ENCODE data around the gene YWHAE. TPM values are rescaled to one million over a fixed set of nuclear protein-coding genes. Genes with fewer than 3 reads are reported as not detected.
"Not testable (repeated sequence)": the region's sequence is repeated elsewhere in the genome, so short reads cannot be mapped to it uniquely, and the experiment has no call there.

The YWHAE gene
- total RNA-seq, 1 experiment from 2014 or later: 189 TPM

DNA sequence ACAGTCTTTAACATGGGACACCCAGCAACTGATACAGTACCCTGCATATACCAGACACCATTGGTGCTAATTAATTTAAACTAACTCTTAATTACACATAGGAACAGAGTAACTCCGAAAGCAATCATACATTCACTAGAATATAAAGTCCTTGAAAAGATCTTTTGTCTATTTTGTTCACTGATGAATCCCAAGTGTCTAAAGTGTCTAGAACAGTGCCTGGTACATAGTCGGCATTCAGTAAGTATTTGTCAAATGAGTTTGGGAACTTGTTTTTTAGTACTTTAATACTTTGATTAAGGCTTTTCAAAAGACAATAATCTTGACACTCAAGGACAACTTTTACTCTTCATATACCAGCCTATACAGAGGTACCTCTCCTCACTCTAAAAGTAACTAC lies 13.8 kb downstream of the YWHAE start:
- Histone ChIP-seq H3K27me3 (ENCODE audit: low read length) (no peaks in the 10 kb centered on the region), H3K4me2 (ENCODE audit: low read depth, low read length, poor library complexity, severe bottlenecking) (no peak overlapping the region), H3K4me3 (ENCODE audit: low read length) (no peak overlapping the region), H3K9me3 (ENCODE audit: low read length) (no peaks in the 10 kb centered on the region), H3K27ac (ENCODE audit: low read length) (no peak overlapping the region), H3K79me2 (ENCODE audit: low read length) (peaks cover 99% of the 10 kb centered on the region), H2AFZ (ENCODE audit: low read length) (no peak overlapping the region), H3K9ac (ENCODE audit: low read length) (no peak overlapping the region), H3K9me2 (replicated peaks; ENCODE audit: insufficient read depth, low read length) (no peaks in the 10 kb centered on the region), H4K20me1 (ENCODE audit: insufficient read depth, low read depth, low read length) (peaks cover 80% of the 10 kb centered on the region), H3K36me3 (ENCODE audit: insufficient read depth, low read length) (no peaks in the 10 kb centered on the region; the same call in 1 of the 2 replicates), H3K4me1 (ENCODE audit: low read length) (peaks cover 20% of the 10 kb centered on the region)
- no peak for DNase-seq

DNA sequence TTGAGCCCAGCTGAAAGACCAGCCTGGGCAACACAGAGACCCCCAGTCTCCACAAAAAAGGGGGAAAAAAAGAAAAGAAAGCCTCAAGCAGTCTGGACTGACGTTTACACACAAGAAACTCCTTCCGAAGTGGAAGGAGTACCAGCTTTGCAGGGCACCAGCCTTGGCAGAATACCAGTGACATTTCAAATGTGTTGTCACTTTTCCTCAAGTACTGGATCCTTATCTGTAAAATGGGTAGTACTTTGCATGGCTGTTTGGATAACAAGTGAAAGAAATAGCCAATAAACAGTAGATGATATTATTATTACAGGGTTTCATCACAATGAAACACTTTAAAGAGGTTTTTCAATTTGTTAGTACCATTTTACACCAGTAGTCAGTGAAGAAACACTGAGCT lies 14.2 kb downstream of the YWHAE start:
- peaks cover 19% of the 10 kb centered on the region for H3K4me1 ChIP-seq (ENCODE audit: low read length)
- H3K36me3 ChIP-seq (ENCODE audit: insufficient read depth, low read length): no peaks in the 10 kb centered on the region
- DNase-seq: no peak
- no peak overlapping the region for H3K27ac ChIP-seq (ENCODE audit: low read length)
- no peaks in the 10 kb centered on the region for H3K9me3 ChIP-seq (ENCODE audit: low read length)
- H3K4me3 ChIP-seq (ENCODE audit: low read length): no peak overlapping the region
- no peak overlapping the region for H3K9ac ChIP-seq (ENCODE audit: low read length)
- no peaks in the 10 kb centered on the region for H3K9me2 ChIP-seq (replicated peaks; ENCODE audit: insufficient read depth, low read length)
- H3K27me3 ChIP-seq (ENCODE audit: low read length): no peaks in the 10 kb centered on the region
- H3K4me2 ChIP-seq (ENCODE audit: low read depth, low read length, poor library complexity, severe bottlenecking): no peak overlapping the region
- no peak overlapping the region for H2AFZ ChIP-seq (ENCODE audit: low read length)
- peaks cover 99% of the 10 kb centered on the region for H3K79me2 ChIP-seq (ENCODE audit: low read length)
- H4K20me1 ChIP-seq (ENCODE audit: insufficient read depth, low read depth, low read length): peaks cover 80% of the 10 kb centered on the region

DNA sequence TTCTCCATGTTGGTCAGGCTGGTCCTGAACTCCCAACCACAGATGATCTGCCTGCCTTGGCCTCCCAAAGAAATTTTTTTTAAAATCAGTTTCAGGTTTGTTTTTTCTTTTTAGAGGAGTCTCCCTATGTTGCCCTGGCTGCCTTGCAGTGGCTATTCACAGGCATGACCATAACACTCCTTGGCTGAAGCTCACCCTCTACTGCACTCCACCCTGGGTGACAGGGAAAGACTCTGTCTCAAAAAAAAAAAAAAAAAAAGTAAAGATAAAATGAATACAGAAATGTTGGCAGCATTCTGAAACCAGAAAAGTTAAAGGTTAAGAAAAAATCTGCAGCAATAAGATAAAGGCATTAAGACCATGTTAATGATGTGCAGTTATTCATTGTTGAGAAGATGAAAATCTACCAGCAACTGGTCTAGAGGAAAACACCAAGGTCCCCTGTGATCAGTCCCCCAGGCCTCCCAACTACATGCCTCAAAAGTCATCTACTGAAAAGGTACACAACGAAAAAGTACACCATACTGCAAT lies 15.1 kb downstream of the YWHAE start:
- Histone ChIP-seq H3K9ac (ENCODE audit: low read length) (no peak overlapping the region), H3K9me3 (ENCODE audit: low read length) (no peaks in the 10 kb centered on the region), H3K4me1 (ENCODE audit: low read length) (peaks cover 18% of the 10 kb centered on the region), H3K4me3 (ENCODE audit: low read length) (no peak overlapping the region), H3K27ac (ENCODE audit: low read length) (no peak overlapping the region), H3K36me3 (ENCODE audit: insufficient read depth, low read length) (no peaks in the 10 kb centered on the region), H3K27me3 (ENCODE audit: low read length) (no peaks in the 10 kb centered on the region), H3K9me2 (replicated peaks; ENCODE audit: insufficient read depth, low read length) (no peaks in the 10 kb centered on the region), H3K79me2 (ENCODE audit: low read length) (peaks cover 99% of the 10 kb centered on the region), H2AFZ (ENCODE audit: low read length) (no peak overlapping the region), H4K20me1 (ENCODE audit: insufficient read depth, low read depth, low read length) (peaks cover 80% of the 10 kb centered on the region), H3K4me2 (ENCODE audit: low read depth, low read length, poor library complexity, severe bottlenecking) (no peak overlapping the region)
- no peak for DNase-seq

DNA sequence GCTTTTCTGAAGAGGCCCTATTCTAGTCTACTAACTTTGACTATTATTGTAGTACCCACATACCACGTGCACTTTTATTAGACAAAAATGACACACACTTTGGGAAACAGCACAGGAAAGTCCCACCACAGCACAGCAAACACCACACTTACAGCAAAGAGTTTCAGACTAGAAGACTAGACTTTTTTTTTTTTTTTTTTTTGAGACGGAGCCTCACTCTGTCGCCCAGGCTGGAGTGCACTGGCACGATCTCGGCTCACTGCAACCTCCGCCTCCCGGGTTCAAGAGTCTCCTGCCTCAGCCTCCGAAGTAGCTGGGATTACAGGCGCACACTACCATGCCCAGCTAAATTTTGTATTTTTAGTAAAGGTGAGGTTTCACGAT lies 20.1 kb downstream of the YWHAE start:
- H3K9ac ChIP-seq (ENCODE audit: low read length): no peak overlapping the region
- H3K4me1 ChIP-seq (ENCODE audit: low read length): peaks cover 59% of the 10 kb centered on the region
- H4K20me1 ChIP-seq (ENCODE audit: insufficient read depth, low read depth, low read length): peaks cover 93% of the 10 kb centered on the region
- no peak overlapping the region for H2AFZ ChIP-seq (ENCODE audit: low read length)
- H3K9me3 ChIP-seq (ENCODE audit: low read length): no peaks in the 10 kb centered on the region
- H3K27me3 ChIP-seq (ENCODE audit: low read length): no peaks in the 10 kb centered on the region
- H3K79me2 ChIP-seq (ENCODE audit: low read length): peaks cover 99% of the 10 kb centered on the region
- H3K4me3 ChIP-seq (ENCODE audit: low read length): no peak overlapping the region
- DNase-seq: no peak
- H3K27ac ChIP-seq (ENCODE audit: low read length): no peak overlapping the region
- H3K36me3 ChIP-seq (ENCODE audit: insufficient read depth, low read length): peaks cover 18% of the 10 kb centered on the region; the same call in 1 of the 2 replicates
- no peak overlapping the region for H3K4me2 ChIP-seq (ENCODE audit: low read depth, low read length, poor library complexity, severe bottlenecking)
- H3K9me2 ChIP-seq (replicated peaks; ENCODE audit: insufficient read depth, low read length): no peaks in the 10 kb centered on the region

DNA sequence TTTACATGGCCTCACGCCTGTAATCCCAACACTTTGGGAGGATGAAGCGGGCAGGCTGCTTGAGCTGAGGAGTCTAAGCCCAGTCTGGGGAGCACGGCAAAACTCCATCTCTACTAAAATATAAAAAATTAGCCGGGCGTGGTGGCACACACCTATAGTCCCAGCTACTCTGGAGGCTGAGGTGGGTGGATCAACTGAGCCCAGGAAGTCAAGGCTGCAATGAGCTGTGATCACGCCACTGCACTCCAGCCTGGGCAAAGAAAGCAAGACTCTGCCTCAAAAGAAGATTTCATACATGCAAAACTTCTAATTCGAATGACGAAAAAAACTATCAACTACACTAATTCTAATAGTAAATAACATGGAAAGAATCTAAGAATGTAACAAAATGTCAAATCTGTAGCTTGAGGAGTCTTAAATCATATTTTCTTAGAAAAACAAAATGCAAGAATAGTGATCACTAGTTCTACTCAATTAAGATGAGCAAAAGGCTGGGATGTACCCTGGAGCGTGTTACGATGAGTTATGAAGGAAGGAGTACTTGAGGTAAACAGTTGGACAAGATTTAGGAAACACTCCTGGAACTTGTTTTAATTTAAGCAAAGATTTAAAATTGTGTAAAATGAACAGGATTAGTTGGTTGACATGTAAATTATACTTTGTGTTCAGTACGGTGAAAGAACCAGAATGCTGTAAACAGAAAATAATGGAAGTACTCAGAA lies 20.7 kb downstream of the YWHAE start:
- peaks cover 63% of the 10 kb centered on the region for H3K4me1 ChIP-seq (ENCODE audit: low read length)
- no peaks in the 10 kb centered on the region for H3K9me3 ChIP-seq (ENCODE audit: low read length)
- no peaks in the 10 kb centered on the region for H3K9me2 ChIP-seq (replicated peaks; ENCODE audit: insufficient read depth, low read length)
- H3K36me3 ChIP-seq (ENCODE audit: insufficient read depth, low read length): peaks cover 20% of the 10 kb centered on the region; the same call in 1 of the 2 replicates
- no peak overlapping the region for H3K27ac ChIP-seq (ENCODE audit: low read length)
- H3K4me2 ChIP-seq (ENCODE audit: low read depth, low read length, poor library complexity, severe bottlenecking): no peak overlapping the region
- no peak overlapping the region for H3K4me3 ChIP-seq (ENCODE audit: low read length)
- no peak overlapping the region for H3K9ac ChIP-seq (ENCODE audit: low read length)
- no peak for DNase-seq
- no peak overlapping the region for H2AFZ ChIP-seq (ENCODE audit: low read length)
- H4K20me1 ChIP-seq (ENCODE audit: insufficient read depth, low read depth, low read length): peaks cover 94% of the 10 kb centered on the region
- H3K79me2 ChIP-seq (ENCODE audit: low read length): peaks cover 99% of the 10 kb centered on the region
- H3K27me3 ChIP-seq (ENCODE audit: low read length): no peaks in the 10 kb centered on the region

DNA sequence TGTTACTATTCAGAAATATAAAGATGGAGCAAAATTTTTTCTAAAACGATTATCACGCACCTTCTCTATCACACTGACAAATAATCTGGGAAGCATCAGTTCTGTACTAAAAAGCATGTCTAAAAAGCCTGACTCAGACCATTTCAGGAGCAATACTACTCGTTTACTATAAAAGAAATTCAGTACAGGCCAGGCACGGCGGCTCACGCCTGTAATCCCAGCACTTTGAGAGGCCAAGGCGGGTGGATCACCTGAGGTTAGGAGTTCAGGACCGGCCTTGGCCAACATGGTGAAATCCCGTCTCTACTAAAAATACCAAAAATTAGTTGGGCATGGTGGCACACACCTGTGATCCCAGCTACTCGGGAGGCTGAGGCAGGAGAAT lies 21.6 kb downstream of the YWHAE start:
- H3K27me3 ChIP-seq (ENCODE audit: low read length); H3K9me2 ChIP-seq (replicated peaks; ENCODE audit: insufficient read depth, low read length); DNase-seq; H3K4me3 ChIP-seq (ENCODE audit: low read length); H3K9ac ChIP-seq (ENCODE audit: low read length); H3K9me3 ChIP-seq (ENCODE audit: low read length); H2AFZ ChIP-seq (ENCODE audit: low read length); H3K4me2 ChIP-seq (ENCODE audit: low read depth, low read length, poor library complexity, severe bottlenecking); H3K27ac ChIP-seq (ENCODE audit: low read length): not testable (repeated sequence)
- Histone ChIP-seq H3K79me2 (ENCODE audit: low read length) (peaks cover 99% of the 10 kb centered on the region), H3K4me1 (ENCODE audit: low read length) (peaks cover 66% of the 10 kb centered on the region), H3K36me3 (ENCODE audit: insufficient read depth, low read length) (peaks cover 23% of the 10 kb centered on the region; the same call in 1 of the 2 replicates), H4K20me1 (ENCODE audit: insufficient read depth, low read depth, low read length) (peaks cover 95% of the 10 kb centered on the region)

DNA sequence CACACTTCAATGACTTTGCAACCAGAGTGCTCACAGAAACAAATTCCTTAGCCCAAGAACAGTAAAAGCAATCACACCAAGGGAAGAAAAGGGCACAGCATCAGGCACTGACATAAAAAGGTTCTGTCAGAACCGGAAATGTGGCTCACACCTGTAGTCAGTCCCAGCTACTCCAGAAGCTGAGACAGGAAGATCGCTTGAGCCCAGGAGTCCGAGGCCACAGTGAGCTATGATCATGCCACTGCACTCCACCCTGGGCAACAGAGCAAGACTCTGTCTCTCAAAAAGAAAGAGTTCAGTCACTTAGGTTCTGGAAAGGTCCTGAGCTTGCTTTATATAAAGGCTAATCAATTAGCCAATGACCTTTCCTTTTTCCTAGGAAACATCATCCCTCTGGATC lies 22.7 kb downstream of the YWHAE start:
- Histone ChIP-seq H3K9ac (ENCODE audit: low read length) (no peak overlapping the region), H3K36me3 (ENCODE audit: insufficient read depth, low read length) (peaks cover 23% of the 10 kb centered on the region; the same call in 1 of the 2 replicates), H3K27me3 (ENCODE audit: low read length) (no peaks in the 10 kb centered on the region), H3K27ac (ENCODE audit: low read length) (no peak overlapping the region), H3K4me1 (ENCODE audit: low read length) (peaks cover 66% of the 10 kb centered on the region), H3K9me2 (replicated peaks; ENCODE audit: insufficient read depth, low read length) (no peaks in the 10 kb centered on the region), H3K4me2 (ENCODE audit: low read depth, low read length, poor library complexity, severe bottlenecking) (no peak overlapping the region), H4K20me1 (ENCODE audit: insufficient read depth, low read depth, low read length) (peaks cover 94% of the 10 kb centered on the region), H3K79me2 (ENCODE audit: low read length) (peaks cover 99% of the 10 kb centered on the region), H2AFZ (ENCODE audit: low read length) (no peak overlapping the region), H3K9me3 (ENCODE audit: low read length) (no peaks in the 10 kb centered on the region), H3K4me3 (ENCODE audit: low read length) (no peak overlapping the region)
- no peak for DNase-seq

DNA sequence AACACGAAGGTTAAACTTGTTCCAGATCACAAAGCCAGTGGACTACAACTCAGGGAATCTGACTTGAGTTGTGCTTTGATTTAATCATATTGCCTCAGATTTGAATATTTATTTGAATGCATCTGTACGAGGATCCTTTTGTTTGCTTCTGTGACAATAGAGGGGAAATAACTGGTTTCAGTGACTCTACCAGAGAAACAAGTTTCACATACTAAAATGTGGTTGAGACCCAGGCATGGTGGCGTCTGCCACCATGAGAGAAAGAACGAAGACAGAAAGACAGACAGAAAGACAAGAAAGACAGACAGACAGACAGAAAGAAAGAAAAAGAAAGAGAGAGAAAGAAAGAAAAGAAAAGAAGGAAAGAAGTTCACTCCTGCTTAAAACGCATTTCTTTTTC lies 24.0 kb downstream of the YWHAE start:
- Histone ChIP-seq H3K27ac (ENCODE audit: low read length) (no peak overlapping the region), H4K20me1 (ENCODE audit: insufficient read depth, low read depth, low read length) (peaks cover 97% of the 10 kb centered on the region), H3K4me3 (ENCODE audit: low read length) (no peak overlapping the region), H3K27me3 (ENCODE audit: low read length) (no peaks in the 10 kb centered on the region), H3K36me3 (ENCODE audit: insufficient read depth, low read length) (peaks cover 23% of the 10 kb centered on the region; the same call in 1 of the 2 replicates), H3K4me2 (ENCODE audit: low read depth, low read length, poor library complexity, severe bottlenecking) (no peak overlapping the region), H3K9me3 (ENCODE audit: low read length) (no peaks in the 10 kb centered on the region), H3K4me1 (ENCODE audit: low read length) (peaks cover 62% of the 10 kb centered on the region), H3K9me2 (replicated peaks; ENCODE audit: insufficient read depth, low read length) (no peaks in the 10 kb centered on the region), H2AFZ (ENCODE audit: low read length) (no peak overlapping the region), H3K9ac (ENCODE audit: low read length) (no peak overlapping the region), H3K79me2 (ENCODE audit: low read length) (peaks cover 100% of the 10 kb centered on the region)
- DNase-seq: no peak
